Right lobe of liver (tissue), 6 donors: ENCODE results near the gene MED26. TPM values are rescaled to one million over a fixed set of nuclear protein-coding genes. Genes with fewer than 3 reads are reported as not detected.
"Not testable (repeated sequence)": the region's sequence is repeated elsewhere in the genome, so short reads cannot be mapped to it uniquely, and the experiment has no call there.

Source experiments
- ATAC-seq, 4 donors: fragments of 200-7000 bp; cut with Tn5 transposase; one replicate each; pipeline ENCODE4 v1.9.1; 2020; ENCODE audit warnings: mild to moderate bottlenecking in 4 of 4, moderate library complexity in 4 of 4
- DNase-seq, 3 donors: peaks; one replicate each; pipeline ENCODE4 v3.0.0-alpha.2; 2020
- H3K27ac ChIP-seq, 3 donors: fragments of 200-600 bp; one replicate each; pipeline ENCODE4 v1.8.0; 2022
- H3K27me3 ChIP-seq, 2 donors: fragments of 200-600 bp; one replicate each; pipeline ENCODE4 v1.8.0; 2022
- H3K36me3 ChIP-seq, 4 donors: fragments of 200-600 bp; sonication (generic) in 1 of 4; one replicate each; pipeline versions ENCODE4 v1.5.1 to v1.8.0; 2017 to 2022; ENCODE audit warnings: control low read depth in 1 of 4
- H3K4me1 ChIP-seq, 4 donors: fragments of 200-600 bp; sonication (generic) in 1 of 4; one replicate each; pipeline versions ENCODE4 v1.5.1 to v1.8.0; 2017 to 2022; ENCODE audit warnings: control low read depth in 1 of 4
- H3K4me3 ChIP-seq, 3 donors: fragments of 200-600 bp; one replicate each; pipeline ENCODE4 v1.8.0; 2022
- H3K9me3 ChIP-seq, 4 donors: fragments of 200-600 bp; sonication (generic) in 1 of 4; one replicate each; pipeline versions ENCODE4 v1.5.1 to v1.8.0; 2017 to 2022; ENCODE audit warnings: control low read depth in 1 of 4
- POLR2A ChIP-seq: fragments of 450-650 bp; IDR thresholded peaks from one replicate; pipeline ENCODE4 v1.6.1; 2017; ENCODE audit warnings: antibody characterized with exemption, mild to moderate bottlenecking
- WGBS: methylation state at CpG from one replicate; pipeline ENCODE4 v1.1.6; 2018; ENCODE audit warnings: low coverage, low lambda C conversion rate; ENCODE audit not compliant: insufficient coverage; ENCODE audit errors: missing lambda C conversion rate; 5-methylcytosine and 5-hydroxymethylcytosine counted together
- intact Hi-C, 2 donors: fragments of 100-400 bp; cut with DNase I; formaldehyde crosslinking; loops; one replicate each; pipeline versions ENCODE4 v1.11.2 to v1.14.1; 2022
- total RNA-seq, 6 experiments: library from RNA; depleted of rRNA in 2 of 6; stranded (reverse); fragments of >200 nt in 2 of 6; fragmentation: NEBNext Ultra II Directional in 3 of 6; extraction: Animal tissue kit (Norgen Biotek cat#: 25700) in 3 of 6; gene quantifications; one replicate each; pipeline versions ENCODE4 v1.1.0 to v1.2.4, GENCODE V29; 2016 to 2023
- TF ChIP-seq, protein P1 (sequence below), 4 donors: fragments of 200-600 bp in 3 of 4; fragments of 450-650 bp in 1 of 4; IDR thresholded peaks; one replicate each; pipeline versions ENCODE4 v1.5.1 to v1.8.0; 2016 to 2022; ENCODE audit warnings: antibody characterized with exemption in 4 of 4, mild to moderate bottlenecking in 2 of 4
- donor health status: DM: no; HTN: yes; CAD: no.
- donor health status: DM: no; HTN: no; CAD: no.
- donor health status: DM: no; HTN: no; CAD: no.
- donor health status: DM: no; HTN: yes; CAD: no.
- donor health status: DM: no; HTN: yes; CAD: no.

MED26 gene
- total RNA-seq, 6 experiments from 2014 or later, result 3.4 to 5.4 (median 4.4) TPM

DNA sequence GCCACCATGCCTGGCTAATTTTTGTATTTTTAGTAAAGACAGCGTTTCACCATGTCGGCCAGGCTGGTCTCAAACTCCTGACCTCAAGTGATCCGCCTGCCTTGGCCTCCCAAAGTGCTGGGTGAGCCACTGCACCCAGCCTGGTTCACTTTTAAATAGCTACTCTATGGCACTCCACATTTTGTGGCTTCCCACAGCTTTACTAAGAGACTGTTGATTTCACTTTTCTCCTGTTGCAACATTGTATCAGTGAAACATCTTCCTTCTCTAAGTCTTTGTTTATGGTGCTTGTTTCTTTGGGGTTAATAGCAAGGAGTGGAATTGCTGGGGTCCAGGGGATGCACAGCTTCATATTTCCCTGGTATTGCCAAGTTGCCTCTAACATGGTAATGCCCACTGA is 45.2 kb upstream of the MED26 start:
- Histone ChIP-seq H3K4me3 (no peak overlapping the region), H3K9me3 (no peaks in the 10 kb centered on the region), H3K27me3 (no peaks in the 10 kb centered on the region), H3K27ac (no peak overlapping the region), H3K4me1 (peaks cover 0 to 4% (median 0%) of the 10 kb centered on the region in 4 donors), H3K36me3 (no peaks in the 10 kb centered on the region)
- DNase-seq (no peak), ATAC-seq (no peak)
- intact Hi-C loops, result no loop called here
- no CpG with 5 or more reads among the region's 3 CpGs for WGBS
- TF ChIP-seq POLR2A, result no peak
- TF ChIP-seq, protein P1, sequence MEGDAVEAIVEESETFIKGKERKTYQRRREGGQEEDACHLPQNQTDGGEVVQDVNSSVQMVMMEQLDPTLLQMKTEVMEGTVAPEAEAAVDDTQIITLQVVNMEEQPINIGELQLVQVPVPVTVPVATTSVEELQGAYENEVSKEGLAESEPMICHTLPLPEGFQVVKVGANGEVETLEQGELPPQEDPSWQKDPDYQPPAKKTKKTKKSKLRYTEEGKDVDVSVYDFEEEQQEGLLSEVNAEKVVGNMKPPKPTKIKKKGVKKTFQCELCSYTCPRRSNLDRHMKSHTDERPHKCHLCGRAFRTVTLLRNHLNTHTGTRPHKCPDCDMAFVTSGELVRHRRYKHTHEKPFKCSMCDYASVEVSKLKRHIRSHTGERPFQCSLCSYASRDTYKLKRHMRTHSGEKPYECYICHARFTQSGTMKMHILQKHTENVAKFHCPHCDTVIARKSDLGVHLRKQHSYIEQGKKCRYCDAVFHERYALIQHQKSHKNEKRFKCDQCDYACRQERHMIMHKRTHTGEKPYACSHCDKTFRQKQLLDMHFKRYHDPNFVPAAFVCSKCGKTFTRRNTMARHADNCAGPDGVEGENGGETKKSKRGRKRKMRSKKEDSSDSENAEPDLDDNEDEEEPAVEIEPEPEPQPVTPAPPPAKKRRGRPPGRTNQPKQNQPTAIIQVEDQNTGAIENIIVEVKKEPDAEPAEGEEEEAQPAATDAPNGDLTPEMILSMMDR (IDR thresholded peaks at IDR 0.05), result no peak

DNA sequence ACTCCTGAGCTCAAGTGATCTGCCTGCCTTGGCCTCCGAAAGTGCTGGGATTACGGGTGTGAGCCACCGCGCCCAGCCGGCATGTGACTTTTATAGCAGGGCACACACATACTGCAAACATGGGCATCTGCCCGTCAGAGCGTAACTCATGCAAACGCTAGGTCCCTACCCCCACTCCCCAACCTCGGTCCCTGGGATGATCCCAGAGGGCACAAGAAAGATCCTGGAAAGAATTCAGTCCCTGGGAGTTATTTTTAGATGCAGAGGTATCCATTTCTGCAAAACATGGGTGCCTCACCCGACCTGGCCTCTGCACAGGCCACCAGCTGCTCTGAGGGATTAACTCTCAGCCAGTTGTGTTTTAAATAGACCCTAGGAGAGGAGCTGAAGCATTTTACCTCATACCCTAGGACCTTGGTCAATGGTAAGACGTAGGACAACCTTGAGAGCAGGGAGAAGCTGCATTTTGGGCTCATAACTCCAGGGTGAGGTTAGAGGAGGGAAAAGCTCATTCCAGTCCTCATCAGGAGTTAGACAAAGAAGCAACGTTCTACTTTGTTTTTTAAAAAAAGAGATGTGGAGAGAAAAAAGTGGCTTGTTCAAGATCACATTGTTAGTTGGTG is 43.8 kb upstream of the MED26 start:
- Histone ChIP-seq H3K4me3 (no peak overlapping the region), H3K9me3 (no peaks in the 10 kb centered on the region), H3K36me3 (no peaks in the 10 kb centered on the region), H3K27ac (no peak overlapping the region), H3K27me3 (no peaks in the 10 kb centered on the region), H3K4me1 (peaks cover 0 to 4% (median 0%) of the 10 kb centered on the region in 4 donors)
- TF ChIP-seq POLR2A, result no peak
- TF ChIP-seq, protein P1 (IDR thresholded peaks at IDR 0.05), result no peak
- WGBS, result 72% methylated on average over 6 of the region's 12 CpGs
- DNase-seq (no peak), ATAC-seq (no peak)
- intact Hi-C loops, result no loop called here

DNA sequence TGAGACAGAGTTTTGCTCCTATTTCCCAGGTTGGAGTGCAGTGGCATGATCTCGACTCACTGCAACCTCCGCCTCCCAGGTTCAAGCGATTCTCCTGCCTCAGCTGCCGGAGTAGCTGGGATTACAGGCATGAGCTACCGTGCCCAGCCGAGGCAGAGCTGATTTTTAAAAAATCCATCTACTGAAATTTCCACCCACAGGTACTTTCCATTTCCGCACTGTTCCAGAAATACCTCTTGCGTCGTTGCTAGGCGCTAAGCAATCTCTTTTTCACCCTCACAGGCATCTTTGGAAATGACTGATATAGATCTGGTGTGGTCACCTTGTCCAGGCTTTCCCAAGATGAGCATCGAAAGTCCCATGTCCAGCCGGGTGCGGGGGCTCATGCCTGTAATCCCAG is 42.3 kb upstream of the MED26 start:
- 98% methylated on average over 8 of the region's 13 CpGs for WGBS
- H3K27ac ChIP-seq, result no peak overlapping the region
- H3K4me1 ChIP-seq, result no peaks in the 10 kb centered on the region
- H3K36me3 ChIP-seq, result no peaks in the 10 kb centered on the region
- H3K27me3 ChIP-seq, result no peaks in the 10 kb centered on the region
- intact Hi-C loops, result no loop called here
- DNase-seq (no peak), ATAC-seq (no peak)
- no peak overlapping the region for H3K4me3 ChIP-seq
- TF ChIP-seq, protein P1 (IDR thresholded peaks at IDR 0.05), result no peak
- TF ChIP-seq POLR2A, result no peak
- no peaks in the 10 kb centered on the region for H3K9me3 ChIP-seq

DNA sequence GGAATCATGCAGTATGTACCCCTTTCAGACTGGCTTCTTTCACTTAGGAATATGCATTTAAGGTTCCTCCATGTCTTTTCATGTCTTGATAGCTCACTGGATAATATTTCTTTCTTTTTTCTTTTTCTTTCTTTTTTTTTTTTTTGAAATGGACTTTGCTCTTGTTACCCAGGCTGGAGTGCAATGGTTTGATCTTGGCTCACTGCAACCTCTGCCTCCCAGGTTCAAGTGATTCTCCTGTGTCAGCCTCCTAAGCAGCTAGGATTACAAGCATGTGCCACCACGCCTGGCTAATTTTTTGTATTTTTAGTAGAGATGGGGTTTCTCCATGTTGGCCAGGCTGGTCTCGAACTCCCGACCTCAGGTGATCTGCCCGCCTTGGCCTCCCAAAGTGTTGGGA is 40.7 kb upstream of the MED26 start:
- 100% methylated on average over 1 of the region's 4 CpGs for WGBS
- not testable (repeated sequence) for ATAC-seq

DNA sequence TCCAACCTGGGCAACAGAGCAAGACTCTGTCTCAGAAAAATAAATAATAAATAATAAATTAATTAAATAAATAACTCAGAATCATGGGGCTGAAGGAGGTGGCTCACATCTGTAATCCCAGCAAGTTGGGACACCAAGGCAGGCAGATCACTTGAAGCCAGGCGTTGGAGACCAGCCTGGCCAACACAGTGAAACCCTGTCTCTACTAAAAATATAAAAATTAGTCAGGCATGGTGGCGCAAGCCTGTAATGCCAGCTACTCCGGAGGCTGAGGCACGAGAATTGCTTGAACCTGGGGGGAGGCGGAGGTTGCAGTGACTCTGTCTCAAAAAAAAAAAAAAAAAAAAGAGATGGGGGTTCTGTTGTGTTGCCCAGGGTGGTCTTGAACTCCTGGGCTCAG is 40.2 kb upstream of the MED26 start:
- no peaks in the 10 kb centered on the region for H3K36me3 ChIP-seq
- no peak overlapping the region for H3K4me3 ChIP-seq
- H3K4me1 ChIP-seq, result no peaks in the 10 kb centered on the region
- no peak overlapping the region for H3K27ac ChIP-seq
- intact Hi-C loops, result no loop called here
- no peaks in the 10 kb centered on the region for H3K27me3 ChIP-seq
- H3K9me3 ChIP-seq, result no peaks in the 10 kb centered on the region
- ATAC-seq (no peak), DNase-seq (no peak)
- 90% methylated on average over 5 of the region's 5 CpGs for WGBS
- no peak for TF ChIP-seq POLR2A
- TF ChIP-seq, protein P1 (IDR thresholded peaks at IDR 0.05), result no peak

More for the DNA sequence above, 40.7 kb upstream of the MED26 start:
- H3K4me3 ChIP-seq, H3K27ac ChIP-seq, H3K27me3 ChIP-seq, DNase-seq, H3K4me1 ChIP-seq, H3K36me3 ChIP-seq, intact Hi-C loops, H3K9me3 ChIP-seq: not testable (repeated sequence)
